GM23338 (cell line): Measurements from ENCODE around the gene ESR2. TPM values are rescaled to one million over a fixed set of nuclear protein-coding genes. Genes with fewer than 3 reads are reported as not detected.

Experiments used
- ATAC-seq: fragments of 200-7000 bp; cut with Tn5 transposase; 3 replicates; pipeline ENCODE4 v1.9.1; 2020
- DNase-seq: peaks from one replicate; pipeline ENCODE4 v3.0.0-alpha.2; 2015; ENCODE audit warnings: low spot score
- H2AFZ ChIP-seq: fragments of 200-600 bp; sonication (generic); 2 replicates; pipeline ENCODE4 v1.8.0; 2016; ENCODE audit warnings: antibody characterized with exemption, mild to moderate bottlenecking, moderate library complexity
- H3F3A ChIP-seq: fragments of 200-600 bp; sonication (generic); replicated peaks from 2 replicates; pipeline ENCODE4 v1.8.0; 2017; ENCODE audit warnings: antibody characterized with exemption, mixed run types, low read depth
- H3K27ac ChIP-seq: fragments of 200-600 bp; sonication (generic); 2 replicates; pipeline ENCODE4 v1.6.1; 2016; ENCODE audit warnings: low read depth
- H3K27me3 ChIP-seq: fragments of 200-600 bp; sonication (generic); 2 replicates; pipeline ENCODE4 v1.8.0; 2016; ENCODE audit warnings: mild to moderate bottlenecking, mixed run types, moderate library complexity; ENCODE audit not compliant: insufficient read depth
- H3K36me3 ChIP-seq: fragments of 200-600 bp; sonication (generic); 2 replicates; pipeline ENCODE4 v1.8.0; 2016; ENCODE audit warnings: mild to moderate bottlenecking; ENCODE audit not compliant: insufficient read depth
- H3K4me1 ChIP-seq: fragments of 200-600 bp; sonication (generic); 2 replicates; pipeline ENCODE4 v1.8.0; 2016; ENCODE audit warnings: mild to moderate bottlenecking, moderate library complexity; ENCODE audit not compliant: insufficient read depth
- H3K4me2 ChIP-seq: fragments of 200-600 bp; sonication (generic); 2 replicates; pipeline ENCODE4 v1.7.1; 2017; ENCODE audit warnings: mixed run types
- H3K4me3 ChIP-seq: fragments of 200-600 bp; sonication (generic); 2 replicates; pipeline ENCODE4 v1.6.1; 2016; ENCODE audit warnings: mixed run types
- H3K79me2 ChIP-seq: fragments of 200-600 bp; sonication (generic); replicated peaks from 2 replicates; pipeline ENCODE4 v1.8.0; 2017; ENCODE audit warnings: mild to moderate bottlenecking; ENCODE audit not compliant: insufficient read depth
- H3K9me2 ChIP-seq: fragments of 200-600 bp; sonication (generic); 2 replicates; pipeline ENCODE4 v1.8.0; 2017; ENCODE audit not compliant: insufficient read depth
- H4K20me1 ChIP-seq: fragments of 200-600 bp; sonication (generic); replicated peaks from 2 replicates; pipeline ENCODE4 v1.8.0; 2017; ENCODE audit warnings: mild to moderate bottlenecking; ENCODE audit not compliant: insufficient read depth
- H3K27ac Mint-ChIP-seq: 2 replicates; pipeline ENCODE4 v1.8.0; 2020; ENCODE audit warnings: inconsistent platforms, mild to moderate bottlenecking, moderate library complexity, mixed read lengths
- H3K27me3 Mint-ChIP-seq: 3 replicates; pipeline ENCODE4 v1.8.0; 2022; ENCODE audit warnings: low read depth, mild to moderate bottlenecking, moderate library complexity, mixed read lengths, inconsistent platforms; ENCODE audit not compliant: insufficient read depth, poor library complexity
- H3K36me3 Mint-ChIP-seq: 3 replicates; pipeline ENCODE4 v1.8.0; 2021; ENCODE audit warnings: low read depth, mild to moderate bottlenecking, inconsistent platforms, moderate library complexity, mixed read lengths
- H3K4me1 Mint-ChIP-seq: 3 replicates; pipeline ENCODE4 v1.8.0; 2020; ENCODE audit warnings: mild to moderate bottlenecking, inconsistent platforms, mixed read lengths
- H3K4me3 Mint-ChIP-seq: 3 replicates; pipeline ENCODE4 v1.8.0; 2021; ENCODE audit warnings: moderate library complexity, mild to moderate bottlenecking, inconsistent platforms, mixed read lengths
- H3K9me3 Mint-ChIP-seq: 3 replicates; pipeline ENCODE4 v1.8.0; 2020; ENCODE audit warnings: moderate library complexity, mild to moderate bottlenecking, inconsistent platforms, mixed read lengths
- CREB1 ChIP-seq: fragments of 250-450 bp; sonication (Bioruptor Pico); IDR thresholded peaks from 2 replicates; pipeline ENCODE4 v1.5.0; 2020; ENCODE audit warnings: low read depth, mild to moderate bottlenecking, moderate library complexity
- CTCF ChIP-seq, 2 experiments: fragments of 200-600 bp in 1 of 2; sonication (generic) in 1 of 2; conservative IDR thresholded peaks; 2 replicates each; pipeline versions ENCODE4 v1.5.1 to v1.6.1; 2016 to 2017; ENCODE audit warnings: antibody characterized with exemption in 2 of 2, low read depth in 2 of 2, mild to moderate bottlenecking in 2 of 2, moderate library complexity in 1 of 2
- EZH2 ChIP-seq: fragments of 200-600 bp; sonication (generic); IDR thresholded peaks from one replicate; pipeline ENCODE4 v1.8.0; 2017; ENCODE audit warnings: antibody characterized with exemption, mild to moderate bottlenecking, low read depth; ENCODE audit not compliant: unreplicated experiment
- EZH2phosphoT487 ChIP-seq: fragments of 200-600 bp; sonication (generic); IDR thresholded peaks from one replicate; pipeline ENCODE4 v1.8.1; 2018; ENCODE audit warnings: antibody characterized with exemption; ENCODE audit not compliant: unreplicated experiment
- JUNB ChIP-seq: IDR thresholded peaks from one replicate; pipeline ENCODE4 v1.6.1; 2016; ENCODE audit warnings: antibody characterized with exemption; ENCODE audit not compliant: unreplicated experiment
- NANOG ChIP-seq: IDR thresholded peaks from 2 replicates; pipeline ENCODE4 v1.6.1; 2016; ENCODE audit warnings: antibody characterized with exemption, borderline replicate concordance
- POLR2AphosphoS5 ChIP-seq: IDR thresholded peaks from 2 replicates; pipeline ENCODE4 v1.6.1; 2016; ENCODE audit warnings: antibody characterized with exemption, low read depth
- REST ChIP-seq: IDR thresholded peaks from one replicate; pipeline ENCODE4 v1.6.1; 2018; ENCODE audit warnings: antibody characterized with exemption; ENCODE audit not compliant: unreplicated experiment
- STAT1 ChIP-seq: IDR thresholded peaks from one replicate; pipeline ENCODE4 v1.6.1; 2016; ENCODE audit warnings: antibody characterized with exemption; ENCODE audit not compliant: unreplicated experiment
- ZNF114 ChIP-seq: fragments of 250-450 bp; sonication (Bioruptor Pico); IDR thresholded peaks from 2 replicates; pipeline ENCODE4 v1.5.0; 2020; ENCODE audit warnings: mild to moderate bottlenecking, moderate library complexity
- ZNF331 ChIP-seq: fragments of 250-450 bp; sonication (Bioruptor Pico); IDR thresholded peaks from 2 replicates; pipeline ENCODE4 v1.5.0; 2020; ENCODE audit warnings: low read depth, mild to moderate bottlenecking, moderate library complexity
- ZNF462 ChIP-seq: fragments of 250-450 bp; sonication (Bioruptor Pico); IDR thresholded peaks from 2 replicates; pipeline ENCODE4 v1.5.0; 2020; ENCODE audit warnings: mild to moderate bottlenecking, moderate library complexity
- polyA plus RNA-seq: library from polyadenylated mRNA; unstranded; fragments of >200 nt; fragmentation: Nextera tagmentation; extraction: Ambion mirVana; gene quantifications from 2 replicates; pipeline ENCODE4 v1.2.1, GENCODE V29; 2016
- total RNA-seq: library from RNA; depleted of rRNA; stranded (reverse); fragments of >200 nt; shearing (Covaris generic); gene quantifications from 2 replicates; pipeline ENCODE4 v1.2.3, GENCODE V29; 2014
- TF ChIP-seq, protein P1 (sequence below): IDR thresholded peaks from 2 replicates; pipeline ENCODE4 v1.6.1; 2016; ENCODE audit warnings: antibody characterized with exemption

The ESR2 gene
- total and polyA plus RNA-seq, 2 experiments from 2014 or later: 0.58 to 0.59 TPM

GRCh38 chr14:64244279-64244678, 49.9 kb downstream of the ESR2 start:
- Histone ChIP-seq H4K20me1 (no peaks in the 10 kb centered on the region), H3K27ac (no peak overlapping the region), H3K9me2 (no peaks in the 10 kb centered on the region), H2AFZ (no peak overlapping the region), H3F3A (no peaks in the 10 kb centered on the region), H3K27me3 (no peaks in the 10 kb centered on the region), H3K36me3 (no peaks in the 10 kb centered on the region), H3K4me3 (no peak overlapping the region), H3K4me1 (no peaks in the 10 kb centered on the region), H3K4me2 (no peak overlapping the region), H3K79me2 (no peaks in the 10 kb centered on the region)
- Mint-ChIP-seq H3K27me3 (no peaks in the 10 kb centered on the region), H3K9me3 (no peaks in the 10 kb centered on the region), H3K36me3 (no peaks in the 10 kb centered on the region), H3K4me1 (no peaks in the 10 kb centered on the region), H3K27ac (no peak overlapping the region), H3K4me3 (no peak overlapping the region)
- no peak for ATAC-seq
- DNase-seq: no peak
- TF ChIP-seq CREB1 (CRISPR knock-in tag) (no peak), EZH2phosphoT487 (no peak), JUNB (no peak), NANOG (no peak), ZNF331 (CRISPR knock-in tag) (no peak), CTCF (conservative IDR thresholded peaks at IDR 0.05; ENCODE audit: low read depth in 2 of 2) (no peak), EZH2 (no peak), POLR2AphosphoS5 (no peak), ZNF462 (CRISPR knock-in tag) (no peak), STAT1 (no peak), REST (no peak), ZNF114 (CRISPR knock-in tag) (no peak)
- TF ChIP-seq, protein P1, sequence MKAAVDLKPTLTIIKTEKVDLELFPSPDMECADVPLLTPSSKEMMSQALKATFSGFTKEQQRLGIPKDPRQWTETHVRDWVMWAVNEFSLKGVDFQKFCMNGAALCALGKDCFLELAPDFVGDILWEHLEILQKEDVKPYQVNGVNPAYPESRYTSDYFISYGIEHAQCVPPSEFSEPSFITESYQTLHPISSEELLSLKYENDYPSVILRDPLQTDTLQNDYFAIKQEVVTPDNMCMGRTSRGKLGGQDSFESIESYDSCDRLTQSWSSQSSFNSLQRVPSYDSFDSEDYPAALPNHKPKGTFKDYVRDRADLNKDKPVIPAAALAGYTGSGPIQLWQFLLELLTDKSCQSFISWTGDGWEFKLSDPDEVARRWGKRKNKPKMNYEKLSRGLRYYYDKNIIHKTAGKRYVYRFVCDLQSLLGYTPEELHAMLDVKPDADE: no peak
